CD4-positive, alpha-beta T cell treated with Interleukin-4 for 4 hours (primary cell): Measurements from ENCODE around the gene EMX2.

Experiments used
- DNase-seq: peaks from one replicate; pipeline ENCODE4 v3.0.0-alpha.2; 2020

Gene EMX2

DNA sequence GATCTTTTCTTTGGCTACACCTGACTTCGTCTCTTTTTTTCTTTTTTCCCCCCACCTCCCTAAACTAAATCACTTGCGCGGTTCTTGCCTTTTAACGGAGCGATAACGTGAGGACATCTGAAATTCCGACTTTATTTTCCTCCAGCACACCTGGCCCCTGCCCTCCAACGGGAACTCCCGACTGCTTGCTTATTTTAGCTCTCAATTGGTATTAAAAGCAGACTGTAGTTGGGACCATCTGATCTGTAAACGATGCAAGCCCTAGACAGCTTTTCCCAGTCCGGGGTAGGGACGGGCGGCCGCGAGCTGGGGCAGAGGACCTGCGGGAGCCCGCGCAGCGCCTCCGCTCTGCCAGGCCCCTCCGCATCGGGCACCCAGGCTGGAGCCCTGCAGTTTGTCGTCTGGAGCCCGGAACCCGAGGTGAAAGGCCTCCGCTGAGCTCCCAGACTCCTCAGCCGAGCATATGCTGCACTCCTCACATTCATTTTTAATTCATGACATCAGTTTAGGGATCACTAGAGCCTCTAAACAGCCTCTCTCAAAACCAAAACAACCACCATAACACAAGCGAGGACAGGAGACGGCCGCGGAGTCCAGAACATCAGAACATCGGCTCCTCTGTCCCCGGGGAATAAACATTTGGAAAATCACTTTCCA, 10.0 kb upstream of the EMX2 start:
- DNase-seq = no peak

DNA sequence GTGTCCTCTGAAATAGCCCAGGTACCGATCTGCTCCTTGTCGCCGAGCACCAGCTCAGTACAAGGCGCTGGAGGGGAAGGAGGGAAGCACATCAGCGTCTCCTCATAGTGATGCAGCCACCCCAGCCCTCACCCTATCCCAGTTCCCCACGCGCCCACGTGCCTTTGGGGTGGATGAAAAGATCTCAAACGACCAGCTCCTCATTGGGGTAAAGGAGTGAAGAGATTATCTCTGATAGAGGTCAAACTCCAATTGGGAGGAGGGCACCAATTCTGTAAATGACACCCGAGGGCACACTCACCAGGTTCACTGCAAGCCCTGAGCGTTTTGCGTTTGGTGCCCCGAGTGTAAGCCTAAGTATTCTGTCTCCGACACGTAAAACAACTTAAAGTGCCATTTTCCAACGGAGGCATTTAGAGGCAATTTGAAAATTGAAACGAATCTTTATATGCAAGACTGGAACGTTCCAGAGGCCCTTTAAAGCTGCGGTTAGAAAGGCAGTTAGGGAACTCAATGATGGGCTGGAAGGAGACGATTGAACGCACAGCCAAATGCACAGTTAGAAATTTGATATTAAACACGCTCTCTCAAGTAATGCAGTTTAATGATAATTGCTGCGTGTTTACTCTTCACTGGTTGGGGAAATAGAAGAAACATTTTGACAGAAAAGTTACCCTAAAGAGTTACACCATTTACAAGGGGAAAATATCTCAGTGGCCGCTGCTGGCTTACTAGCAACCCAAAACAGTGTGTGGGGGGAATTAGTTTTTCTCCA, 8.9 kb upstream of the EMX2 start:
- no peak for DNase-seq

DNA sequence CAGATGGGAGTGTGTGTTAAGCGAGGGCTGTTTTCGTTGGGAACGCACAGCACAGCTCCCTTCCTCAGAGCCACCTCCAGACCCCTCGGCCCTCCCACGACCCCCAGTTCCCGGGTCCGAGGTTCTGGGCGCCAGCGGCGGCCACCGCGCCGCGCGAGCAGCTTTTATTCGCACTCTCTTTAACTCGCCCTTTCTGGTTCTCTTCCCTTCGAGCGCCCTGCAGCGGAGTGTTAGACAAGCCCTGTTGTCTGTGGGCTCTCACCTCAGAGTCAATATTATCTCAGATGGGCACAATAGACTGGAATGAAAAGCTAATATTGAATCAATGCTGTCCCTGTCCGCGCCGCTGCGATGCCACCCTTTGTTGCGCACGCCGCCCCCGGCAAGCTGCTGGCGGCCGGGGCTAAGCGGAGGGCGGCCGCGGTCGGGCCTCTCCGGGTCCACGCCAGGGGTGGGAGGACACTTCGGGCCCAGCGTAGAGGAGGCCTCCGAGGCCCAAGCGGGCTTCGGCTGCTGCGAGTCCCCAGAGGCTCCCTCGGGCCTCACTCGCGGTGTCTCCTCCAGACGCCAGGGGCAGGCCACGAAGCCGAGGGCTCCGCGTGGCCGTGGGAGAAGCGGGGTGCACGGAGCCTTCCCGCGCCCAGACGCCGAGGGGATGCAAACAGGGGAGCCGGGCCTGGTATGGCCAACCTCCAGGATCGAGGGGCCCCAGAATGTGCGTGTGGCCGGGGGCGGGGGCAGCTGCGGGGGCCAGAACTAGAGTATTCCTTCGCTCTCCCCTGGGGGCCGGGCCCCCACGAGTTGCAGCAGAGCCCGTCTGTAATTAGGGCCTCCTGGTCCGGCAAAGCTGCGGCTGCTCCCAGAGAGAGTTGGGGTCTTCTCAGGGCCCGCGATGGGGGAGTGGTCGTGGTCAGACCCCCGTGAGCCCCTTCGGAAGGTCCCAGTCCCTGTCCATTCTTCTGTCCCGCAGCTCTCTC, 7.9 kb upstream of the EMX2 start:
- no peak for DNase-seq

DNA sequence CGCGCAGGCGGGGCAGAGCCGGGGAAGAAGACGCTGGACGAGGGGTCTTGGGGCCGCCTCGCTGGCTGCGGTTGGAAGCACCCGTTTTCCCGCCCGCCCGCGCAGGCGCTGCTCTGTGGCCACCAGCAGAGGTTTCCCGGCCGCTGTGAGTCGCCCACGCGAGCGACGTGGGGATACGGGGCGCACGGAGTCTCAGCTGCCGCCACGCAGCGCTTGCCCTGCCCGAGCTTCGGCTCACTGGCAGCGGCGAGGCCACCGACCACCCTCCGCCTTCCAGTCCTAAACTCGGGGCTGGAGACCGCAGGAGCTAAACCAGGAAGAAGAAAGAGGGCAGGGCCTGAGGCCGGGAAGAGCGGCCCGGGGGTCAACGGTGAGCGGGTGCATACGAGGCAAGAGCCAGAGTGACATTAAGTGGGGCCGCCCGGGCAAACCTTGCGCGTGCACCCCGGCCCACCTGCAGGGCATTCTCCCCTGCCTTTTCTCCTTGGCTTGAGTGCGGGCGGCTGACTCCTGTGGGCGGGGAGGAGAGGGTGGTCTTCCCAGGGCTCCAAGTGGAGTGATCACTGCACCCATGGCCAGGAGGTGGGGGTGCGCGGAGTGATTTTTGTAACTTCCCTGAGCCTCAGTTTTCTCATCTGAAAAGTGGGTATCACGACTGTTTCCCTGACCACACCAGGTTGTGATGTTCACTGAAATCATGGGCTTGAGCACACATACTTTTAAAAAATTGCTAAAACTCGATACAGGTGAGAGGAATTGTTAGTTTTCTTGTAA, 7.1 kb upstream of the EMX2 start:
- DNase-seq = no peak

DNA sequence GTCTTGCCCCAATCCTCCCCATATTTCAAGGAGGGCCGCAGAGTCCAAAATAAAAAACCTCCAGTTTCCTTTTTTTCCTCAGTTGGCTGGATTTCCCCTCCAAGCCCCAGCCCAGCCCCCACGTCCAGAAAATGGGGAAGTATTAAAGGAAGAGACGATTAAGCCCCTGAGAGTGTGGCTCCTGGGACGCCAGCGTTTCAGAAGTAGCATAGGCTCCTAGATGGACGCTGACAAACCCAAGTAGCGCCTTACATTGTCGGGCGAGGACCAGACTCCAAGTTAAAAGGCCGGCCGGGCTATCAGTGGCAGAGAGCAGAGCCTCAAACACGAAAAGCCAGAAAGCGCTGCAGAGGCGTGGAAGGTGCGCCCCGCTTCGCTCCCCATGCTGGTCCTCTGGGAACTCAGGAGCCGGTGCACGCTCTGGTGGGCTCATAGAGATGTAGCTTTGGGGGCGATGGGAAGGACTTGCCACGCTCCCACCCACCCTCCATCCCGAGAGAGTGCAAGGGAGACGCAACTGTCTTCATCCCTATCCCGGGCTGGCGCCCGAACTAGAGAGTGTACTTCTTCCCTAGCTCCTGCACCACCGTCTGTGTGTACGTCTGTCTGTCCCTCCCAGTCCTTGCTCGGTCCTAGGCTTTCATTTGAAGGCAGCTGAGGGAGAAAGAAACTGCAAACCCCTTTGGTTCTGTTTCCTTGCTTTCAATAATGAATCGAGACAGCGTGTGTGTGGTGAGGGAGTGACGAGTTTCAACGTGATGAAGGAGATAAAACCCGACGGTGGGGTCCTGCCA, 6.3 kb upstream of the EMX2 start:
- DNase-seq = no peak

DNA sequence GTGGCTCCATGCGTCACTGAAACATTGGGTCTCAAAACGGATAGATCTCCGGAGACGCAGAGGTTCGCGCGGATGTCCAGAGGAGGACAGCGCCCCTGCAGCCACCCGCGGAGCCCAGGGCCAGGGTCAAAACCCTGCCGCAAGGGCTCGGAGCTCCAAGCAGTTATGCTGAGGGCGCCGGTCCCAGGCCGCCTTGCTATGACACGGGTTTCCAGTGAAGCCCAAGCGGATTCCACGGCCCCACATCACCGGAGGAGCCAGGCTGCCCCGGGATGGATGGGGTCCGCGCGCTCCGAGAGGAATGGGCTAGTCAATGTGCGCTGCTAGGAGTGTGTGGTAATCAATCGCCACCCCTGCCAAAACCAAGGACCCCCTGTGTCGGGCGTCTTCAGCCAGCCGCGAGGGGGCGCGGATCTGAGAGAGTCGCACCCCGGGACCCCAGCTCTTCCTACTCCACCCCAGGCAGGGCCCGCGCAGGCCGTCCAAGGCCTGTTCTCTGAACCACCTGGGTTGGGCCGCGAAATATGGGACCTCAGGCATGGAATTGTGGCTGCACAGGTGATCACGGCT, 5.6 kb upstream of the EMX2 start:
- no peak for DNase-seq

DNA sequence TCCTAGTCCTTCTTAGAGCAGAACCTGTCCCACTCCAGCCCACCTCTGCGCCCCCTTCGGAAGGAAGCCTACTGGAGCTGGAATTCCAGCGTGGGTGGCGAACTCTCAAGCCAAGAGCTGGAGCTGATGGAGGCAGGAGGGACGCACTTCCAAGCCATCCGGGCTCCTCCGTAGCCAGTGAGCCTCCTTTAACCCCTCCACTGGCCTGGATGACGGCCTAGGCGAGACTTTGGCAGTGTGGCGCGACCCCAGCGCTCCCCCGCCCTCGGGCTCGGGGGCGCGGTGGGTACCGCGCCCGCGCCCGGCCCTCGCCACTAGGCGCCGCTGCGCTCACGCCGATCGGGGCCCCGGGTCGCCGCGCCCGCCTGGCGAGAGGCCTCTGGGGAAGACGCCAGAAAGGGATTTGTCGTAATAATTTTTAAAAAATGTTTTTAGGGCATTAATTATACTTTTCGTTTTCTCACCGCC, 5.1 kb upstream of the EMX2 start:
- DNase-seq = no peak

DNA sequence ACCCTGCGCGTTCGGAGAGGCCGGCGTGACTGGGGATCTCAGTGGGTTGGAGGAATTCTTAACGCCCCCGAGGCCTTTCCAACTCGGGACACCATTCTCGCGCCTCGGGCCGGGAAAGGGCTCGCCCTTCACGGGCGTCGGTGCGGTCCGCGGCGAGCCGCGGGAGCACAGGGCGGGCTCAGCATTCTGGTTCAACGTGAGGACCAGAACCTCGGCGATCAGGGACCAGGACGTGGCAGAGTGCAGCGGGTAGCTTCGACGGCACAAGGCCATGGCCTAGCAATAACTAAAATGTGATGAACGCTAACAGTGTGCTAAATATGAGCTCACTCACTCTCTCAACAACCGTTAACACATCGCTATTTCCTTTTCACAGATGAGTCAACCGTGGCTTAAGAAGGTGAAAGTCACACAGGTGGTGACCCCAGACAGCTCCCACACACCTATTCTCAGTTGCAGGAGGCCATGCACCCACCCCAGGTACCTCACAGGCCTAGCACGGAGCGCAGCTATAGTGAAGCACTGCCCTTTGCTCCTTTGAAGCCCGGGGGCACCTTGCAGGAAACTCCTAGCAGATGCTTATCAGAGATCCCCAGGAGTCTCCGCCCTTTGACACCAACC, 4.5 kb upstream of the EMX2 start:
- no peak for DNase-seq

DNA sequence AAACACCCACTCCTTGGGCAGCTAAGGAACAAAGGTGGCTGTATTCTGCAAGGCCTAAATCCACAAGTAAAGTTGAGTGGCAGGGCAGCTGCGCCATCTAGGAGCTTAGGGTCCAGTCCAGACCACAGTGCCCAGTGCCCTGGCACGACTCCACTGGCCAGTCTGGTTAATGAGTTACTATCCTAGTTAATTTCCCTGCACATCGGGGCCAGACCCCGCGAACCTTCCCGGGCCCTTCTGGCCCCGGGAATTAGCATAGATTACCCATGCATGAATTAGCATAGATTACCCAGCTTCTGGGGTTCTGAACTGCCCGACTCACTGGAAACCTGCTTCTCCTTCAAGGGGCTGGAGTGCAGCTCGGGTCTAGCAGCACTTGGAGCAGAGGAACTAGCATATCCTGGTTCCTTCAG, 3.2 kb upstream of the EMX2 start:
- no peak for DNase-seq

DNA sequence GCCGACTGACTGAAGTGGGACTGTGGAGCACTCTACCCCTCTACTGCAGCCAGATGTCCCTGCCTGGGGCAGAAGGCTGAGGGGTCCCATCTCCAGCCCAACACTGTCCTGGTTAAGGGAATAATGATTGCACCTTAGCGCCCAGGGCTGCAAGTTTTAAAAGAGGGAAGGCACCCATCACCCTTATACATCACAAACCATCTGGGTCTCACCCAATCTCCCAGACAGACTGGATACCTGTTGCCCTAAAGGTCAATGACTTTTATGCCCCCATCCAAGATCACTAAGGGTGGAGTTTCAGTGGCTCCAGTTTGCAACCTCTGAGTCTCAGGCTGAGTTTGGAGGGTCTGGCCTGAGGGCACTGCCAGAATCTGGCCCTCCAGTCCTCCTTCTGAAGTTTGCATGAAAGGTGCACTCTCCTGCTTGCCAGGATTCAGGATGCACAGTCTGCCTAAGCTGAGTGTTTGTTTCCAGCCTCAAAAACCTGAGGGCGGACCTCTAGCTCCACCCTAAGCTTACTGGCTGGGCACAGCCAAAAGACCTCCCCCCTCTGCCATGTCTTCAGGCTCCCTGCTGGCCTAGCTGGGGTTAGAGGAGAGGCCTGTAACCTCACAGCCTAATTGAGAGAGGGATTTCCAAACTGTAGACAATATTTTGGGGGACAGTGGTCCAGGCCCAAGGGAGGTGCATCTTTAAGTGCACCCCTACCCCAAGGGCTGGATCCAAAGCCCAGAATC, 2.5 kb upstream of the EMX2 start:
- DNase-seq = no peak

DNA sequence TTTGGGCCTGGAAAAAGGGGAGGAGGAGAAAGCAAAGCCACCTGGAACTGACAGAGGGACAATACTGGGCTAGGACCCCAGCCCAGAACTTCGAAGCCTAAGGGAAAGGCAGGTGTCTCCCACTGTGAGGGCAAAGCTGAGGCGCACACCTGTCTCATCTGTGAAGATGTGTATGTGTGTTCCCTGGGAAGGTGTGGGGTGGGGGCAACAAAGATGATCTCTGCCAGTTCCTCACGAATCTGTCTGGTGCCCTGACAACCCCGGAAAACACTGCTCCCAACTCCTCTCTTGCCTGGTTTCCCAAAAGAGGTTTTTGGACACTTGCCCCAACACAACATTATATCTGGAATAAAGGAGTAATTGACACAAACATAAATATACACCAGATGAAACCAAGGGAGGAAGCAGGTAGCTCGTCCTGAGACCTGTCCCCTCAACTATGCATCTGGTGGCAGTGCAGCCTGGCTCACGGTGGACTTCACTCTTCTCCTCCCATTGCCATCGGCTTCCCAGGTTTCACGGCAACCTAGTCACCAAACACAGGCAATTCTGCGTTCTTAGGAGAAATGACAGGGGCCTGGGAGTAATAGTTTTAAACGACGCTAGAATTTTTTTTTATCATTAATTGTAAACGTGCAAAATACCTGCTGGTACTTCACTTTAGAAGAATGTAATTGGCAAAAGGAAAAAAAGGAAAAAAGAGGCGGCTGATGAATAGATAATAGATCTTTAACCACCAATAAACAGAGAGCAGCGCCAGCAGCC, 1.7 kb upstream of the EMX2 start:
- DNase-seq = no peak

DNA sequence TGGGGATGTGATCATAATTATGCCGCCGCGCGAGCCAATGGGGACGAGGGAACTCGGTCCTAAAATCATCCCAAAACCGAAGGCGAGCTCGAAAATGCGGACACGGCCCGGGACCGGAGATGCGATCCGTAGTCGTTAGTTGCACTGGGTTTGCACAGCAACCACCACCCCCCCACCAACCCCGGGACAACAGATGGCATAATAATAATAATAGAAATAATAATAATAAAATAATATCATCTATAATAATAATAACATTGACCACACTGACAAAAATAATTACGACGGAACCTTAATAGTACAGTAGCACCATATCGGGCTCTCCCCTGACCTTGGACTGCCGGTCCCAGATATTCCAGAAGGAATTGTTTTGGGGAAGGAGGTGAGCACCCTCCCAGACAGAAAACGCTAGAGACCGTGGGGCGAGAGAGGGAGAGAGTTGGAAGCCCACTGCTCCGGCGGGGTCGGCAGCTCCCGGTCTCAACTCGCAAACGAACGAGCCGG, 1.1 kb upstream of the EMX2 start:
- no peak for DNase-seq

DNA sequence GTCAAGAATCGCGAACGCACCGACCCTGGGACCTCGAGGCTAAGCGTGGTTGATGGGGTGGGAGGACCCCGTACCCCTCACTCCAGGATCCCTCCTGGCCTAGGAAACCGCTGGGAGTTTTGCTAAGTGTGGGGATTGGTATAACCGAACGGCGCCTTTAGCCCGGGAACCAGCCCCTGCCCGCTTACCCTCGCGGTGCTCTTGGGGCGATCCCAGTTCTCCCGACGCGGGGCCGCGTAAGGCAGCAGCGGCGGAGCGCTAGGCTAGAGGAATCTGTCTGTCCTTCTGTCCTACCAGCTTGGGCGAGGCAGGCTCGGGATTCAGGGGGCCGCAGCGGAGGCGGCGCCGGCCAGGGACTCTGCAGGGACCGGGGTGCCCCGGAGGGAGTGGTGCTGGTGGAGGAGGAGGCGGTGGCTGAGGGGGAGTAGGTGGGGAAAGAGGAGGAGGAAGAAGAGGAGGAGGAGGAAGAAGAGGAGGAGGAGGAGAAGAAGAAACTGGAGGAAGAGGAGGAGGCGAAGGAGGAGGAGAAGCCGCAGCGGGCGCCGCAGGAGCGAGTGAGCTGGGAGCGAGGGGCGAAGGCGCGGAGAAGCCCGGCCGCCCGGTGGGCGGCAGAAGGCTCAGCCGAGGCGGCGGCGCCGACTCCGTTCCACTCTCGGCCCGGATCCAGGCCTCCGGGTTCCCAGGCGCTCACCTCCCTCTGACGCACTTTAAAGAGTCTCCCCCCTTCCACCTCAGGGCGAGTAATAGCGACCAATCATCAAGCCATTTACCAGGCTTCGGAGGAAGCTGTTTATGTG, 439 bp upstream of the EMX2 start:
- no peak for DNase-seq

DNA sequence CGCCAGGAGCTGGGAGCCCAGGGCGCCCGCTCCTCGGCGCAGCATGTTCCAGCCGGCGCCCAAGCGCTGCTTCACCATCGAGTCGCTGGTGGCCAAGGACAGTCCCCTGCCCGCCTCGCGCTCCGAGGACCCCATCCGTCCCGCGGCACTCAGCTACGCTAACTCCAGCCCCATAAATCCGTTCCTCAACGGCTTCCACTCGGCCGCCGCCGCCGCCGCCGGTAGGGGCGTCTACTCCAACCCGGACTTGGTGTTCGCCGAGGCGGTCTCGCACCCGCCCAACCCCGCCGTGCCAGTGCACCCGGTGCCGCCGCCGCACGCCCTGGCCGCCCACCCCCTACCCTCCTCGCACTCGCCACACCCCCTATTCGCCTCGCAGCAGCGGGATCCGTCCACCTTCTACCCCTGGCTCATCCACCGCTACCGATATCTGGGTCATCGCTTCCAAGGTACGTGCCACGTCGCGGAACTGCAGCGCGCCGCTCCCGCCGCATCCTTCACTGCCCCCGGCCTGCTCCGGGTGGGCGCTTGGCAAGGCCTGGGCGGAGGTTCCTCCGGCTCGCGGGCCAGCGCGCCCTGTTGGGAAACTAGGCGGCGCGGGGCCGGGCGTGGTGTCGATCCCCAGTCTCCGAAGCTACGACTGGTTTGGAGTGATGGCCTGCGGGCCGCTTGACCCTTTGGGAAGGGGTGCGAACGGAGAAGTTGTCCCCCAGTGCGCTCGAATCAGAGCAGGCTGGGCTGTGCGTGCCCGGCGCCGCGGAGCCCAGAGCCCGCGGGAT, 868 bp downstream of the EMX2 start:
- DNase-seq = no peak

DNA sequence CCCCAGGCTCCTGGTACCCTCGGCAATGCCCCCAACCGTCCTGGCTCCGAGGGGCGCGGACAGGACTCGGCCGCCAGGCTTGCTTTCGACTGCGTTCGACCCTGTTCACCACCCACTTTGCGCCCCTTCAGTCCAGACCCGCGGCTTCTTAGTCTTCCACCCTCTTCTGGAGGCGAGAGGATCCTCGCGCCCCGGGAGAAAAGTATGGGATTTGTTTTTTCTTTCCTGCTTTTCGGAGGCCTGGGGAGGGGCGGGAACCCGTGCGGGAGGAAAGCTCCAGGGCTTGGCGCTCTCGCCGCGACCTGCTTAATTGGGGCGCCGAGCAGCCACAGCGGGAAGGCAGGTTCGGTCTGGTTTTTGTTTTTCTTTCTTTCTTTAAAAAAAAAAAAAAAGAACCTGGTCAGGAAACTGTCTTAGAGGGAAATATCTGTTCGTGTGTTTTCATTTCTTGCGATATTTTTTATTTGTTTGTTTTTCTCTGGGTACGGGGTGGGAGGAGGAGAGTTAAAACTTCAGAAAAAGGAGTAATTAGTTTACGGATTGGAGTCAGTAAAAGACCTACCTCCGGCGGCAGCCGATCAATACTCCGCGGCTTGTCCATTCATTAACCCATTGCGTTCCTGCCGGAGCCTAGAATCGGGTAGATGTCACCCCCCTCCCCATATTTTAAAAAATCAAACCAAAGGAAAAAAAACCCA, 1.6 kb downstream of the EMX2 start:
- no peak for DNase-seq

DNA sequence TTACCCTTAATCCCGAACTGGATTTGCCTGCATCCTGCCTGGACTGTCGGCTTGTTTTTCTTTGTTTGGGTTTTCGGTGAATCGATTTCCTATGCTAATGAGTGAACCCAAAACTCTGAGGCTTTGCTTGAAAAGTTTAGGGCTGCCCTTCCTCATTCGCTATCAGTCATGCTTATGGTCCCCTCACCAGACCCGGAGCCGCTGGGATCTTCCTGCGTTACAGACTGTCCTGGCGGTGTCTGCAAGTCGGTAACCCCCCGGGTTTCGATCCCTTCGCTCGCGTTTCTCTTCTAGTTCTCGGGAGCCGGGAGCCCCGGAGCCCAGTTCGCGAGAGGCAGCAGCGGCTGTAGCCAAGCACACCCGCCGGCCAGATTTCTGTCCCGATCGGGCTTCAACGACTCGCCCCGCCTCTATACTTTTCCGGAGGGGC, 2.2 kb downstream of the EMX2 start:
- no peak for DNase-seq
